GM12878 (cell line): ENCODE measurements around the gene ATP13A4. TPM values are rescaled to one million over a fixed set of nuclear protein-coding genes. Genes with fewer than 3 reads are reported as not detected.

Experiments
- ATAC-seq: fragments of 200-7000 bp; cut with Tn5 transposase; 3 replicates; pipeline ENCODE4 v1.9.1; 2020; ENCODE audit warnings: mild to moderate bottlenecking, moderate library complexity
- BruUV-seq: library from RNA; stranded (reverse); fragments of 400-500 nt; replicated peaks from 2 replicates; lab custom pipeline; 2021; lab: Mats Ljungman, UMichigan
- CTCF ChIA-PET: fragments of 300-600 bp; sonication (Branson Sonifier 250); formaldehyde crosslinking; extraction: SDS; loops from one replicate; lab custom pipeline; 2021; ENCODE audit warnings: inconsistent platforms; lab: Yijun Ruan, JAX
- POLR2A ChIA-PET: fragments of 350-600 bp; formaldehyde crosslinking; extraction: SDS; loops from one replicate; lab custom pipeline; 2021; ENCODE audit warnings: inconsistent platforms; lab: Charles Lee
- RAD21 ChIA-PET: fragments of 300-600 bp; sonication (Branson Sonifier 250); formaldehyde crosslinking; loops from one replicate; lab custom pipeline; 2023; ENCODE audit warnings: antibody characterized with exemption; ENCODE audit not compliant: unreplicated experiment; lab: Charles Lee
- SMC1A ChIA-PET: fragments of 300-600 bp; sonication (Branson Sonifier 250); formaldehyde crosslinking; loops from one replicate; lab custom pipeline; 2023; ENCODE audit not compliant: unreplicated experiment, uncharacterized antibody; lab: Charles Lee
- DNase-seq: peaks from one replicate; pipeline ENCODE4 v3.0.0-alpha.2; 2011; ENCODE audit warnings: low read depth, low spot score
- FAIRE-seq: peaks from 3 replicates; lab custom pipeline; 2011; peaks lifted over from hg19 to GRCh38; lab: Jason Lieb, UNC
- H2AFZ ChIP-seq: 2 replicates; pipeline ENCODE4 v1.6.0; 2011; ENCODE audit warnings: low read depth, low read length, control low read depth; ENCODE audit not compliant: control insufficient read depth
- H3K27ac ChIP-seq: 2 replicates; pipeline ENCODE4 v1.5.1; 2011; ENCODE audit warnings: control low read depth; ENCODE audit not compliant: control insufficient read depth, insufficient read depth
- H3K27me3 ChIP-seq, 2 experiments: replicated peaks in 1 of 2; 2 replicates each; pipeline versions ENCODE4 v1.6.0 to v1.6.1; 2011; ENCODE audit warnings: low read length in 1 of 2; ENCODE audit not compliant: control insufficient read depth in 2 of 2, insufficient read depth in 2 of 2
- H3K36me3 ChIP-seq, 2 experiments: 2 replicates each; pipeline ENCODE4 v1.5.1; 2011; ENCODE audit warnings: low read length in 1 of 2; ENCODE audit not compliant: control insufficient read depth in 2 of 2, insufficient read depth in 2 of 2
- H3K4me1 ChIP-seq: 2 replicates; pipeline ENCODE4 v1.6.1; 2011; ENCODE audit warnings: mild to moderate bottlenecking, low read length, moderate library complexity, mixed read lengths; ENCODE audit not compliant: control insufficient read depth, insufficient read depth
- H3K4me2 ChIP-seq: 2 replicates; pipeline ENCODE4 v1.6.0; 2011; ENCODE audit warnings: control low read depth; ENCODE audit not compliant: control insufficient read depth, insufficient read depth
- H3K4me3 ChIP-seq: fragments of 200-600 bp; sonication (generic); 2 replicates; pipeline ENCODE4 v1.5.1; 2016
- H3K79me2 ChIP-seq: 2 replicates; pipeline ENCODE4 v1.6.0; 2011; ENCODE audit warnings: low read length; ENCODE audit not compliant: control insufficient read depth, insufficient read depth
- H3K9ac ChIP-seq: 2 replicates; pipeline ENCODE4 v1.8.0; 2011; ENCODE audit warnings: low read length, control low read depth, mixed read lengths; ENCODE audit not compliant: control insufficient read depth, insufficient read depth
- H3K9me3 ChIP-seq: replicated peaks from 3 replicates; pipeline ENCODE4 v1.5.1; 2011; ENCODE audit warnings: mild to moderate bottlenecking, low read length; ENCODE audit not compliant: control insufficient read depth, insufficient read depth
- H4K20me1 ChIP-seq: 2 replicates; pipeline ENCODE4 v1.6.0; 2011; ENCODE audit not compliant: control insufficient read depth, insufficient read depth
- CEBPB ChIP-seq, 2 experiments: fragments of 150-350 bp in 1 of 2; IDR thresholded peaks; 2 replicates each; pipeline ENCODE4 v1.6.1; 2012 to 2014; ENCODE audit warnings: low read depth in 2 of 2, low read length in 2 of 2, borderline replicate concordance in 1 of 2, inconsistent platforms in 1 of 2
- E2F4 ChIP-seq: IDR thresholded peaks from 2 replicates; pipeline ENCODE4 v1.6.1; 2012; ENCODE audit warnings: low read depth, low read length, improper control_type of control experiment
- EZH2 ChIP-seq: IDR thresholded peaks from 2 replicates; pipeline ENCODE4 v1.6.1; 2012; ENCODE audit warnings: low read depth, mild to moderate bottlenecking, control low read depth, inconsistent platforms, low read length, borderline replicate concordance; ENCODE audit not compliant: control insufficient read depth
- IKZF1 ChIP-seq: fragments of 450-650 bp; conservative IDR thresholded peaks from 2 replicates; pipeline ENCODE4 v1.6.1; 2017; ENCODE audit warnings: antibody characterized with exemption, mild to moderate bottlenecking
- IKZF2 ChIP-seq, 2 experiments: fragments of 450-650 bp; IDR thresholded peaks; 2 replicates each; pipeline ENCODE4 v1.6.1; 2017; ENCODE audit warnings: mild to moderate bottlenecking in 2 of 2, moderate library complexity in 2 of 2
- MEF2B ChIP-seq: fragments of 450-650 bp; IDR thresholded peaks from 2 replicates; pipeline ENCODE4 v1.6.1; 2018; ENCODE audit warnings: mild to moderate bottlenecking, moderate library complexity; ENCODE audit not compliant: partially characterized antibody, poor library complexity, severe bottlenecking
- NFIC ChIP-seq: IDR thresholded peaks from 2 replicates; pipeline ENCODE4 v1.6.1; 2012; ENCODE audit warnings: low read depth, mild to moderate bottlenecking, inconsistent platforms, low read length, moderate library complexity
- NR2C1 ChIP-seq: fragments of 450-650 bp; IDR thresholded peaks from 2 replicates; pipeline ENCODE4 v1.6.1; 2017; ENCODE audit warnings: antibody characterized with exemption, mild to moderate bottlenecking, moderate library complexity
- PML ChIP-seq: IDR thresholded peaks from 2 replicates; pipeline ENCODE4 v1.6.1; 2012; ENCODE audit warnings: low read length, inconsistent platforms
- POLR2AphosphoS2 ChIP-seq: IDR thresholded peaks from 2 replicates; pipeline ENCODE4 v1.6.1; 2011; ENCODE audit warnings: low read depth, mild to moderate bottlenecking, low read length, improper control_type of control experiment, moderate library complexity
- PRDM15 ChIP-seq: fragments of 450-650 bp; formaldehyde crosslinking; IDR thresholded peaks from 2 replicates; pipeline ENCODE4 v1.4.0; 2020; ENCODE audit warnings: mild to moderate bottlenecking, moderate library complexity
- SP1 ChIP-seq: IDR thresholded peaks from one replicate; pipeline ENCODE4 v1.6.1; 2011; ENCODE audit warnings: low read depth, low read length
- SREBF1 ChIP-seq: IDR thresholded peaks from 2 replicates; pipeline ENCODE4 v1.6.1; 2012; ENCODE audit warnings: mild to moderate bottlenecking, low read length
- WGBS: methylation state at CpG from one replicate; pipeline ENCODE4 v1.1.6; 2016; ENCODE audit warnings: low lambda C conversion rate; ENCODE audit not compliant: insufficient replicate concordance, insufficient coverage; ENCODE audit errors: missing lambda C conversion rate; 5-methylcytosine and 5-hydroxymethylcytosine counted together
- in situ Hi-C: fragments of 300-500 bp; cut with MboI; formaldehyde crosslinking; loops from 9 replicates; pipeline ENCODE4 v1.14.3; 2018; ENCODE audit warnings: mixed read lengths
- intact Hi-C: fragments of 100-400 bp; cut with micrococcal nuclease; formaldehyde crosslinking; loops from one replicate; pipeline ENCODE4 v1.14.2; 2022; ENCODE audit not compliant: unreplicated experiment
- polyA plus RNA-seq, 11 experiments: library from polyadenylated mRNA; depleted of rRNA in 4 of 11; unstranded in 6 of 11; stranded (reverse) in 5 of 11; fragments of >200 nt; fragmentation: Nextera tagmentation in 4 of 11; fragmentation: Illumina TruSeq in 1 of 11; extraction: Ambion mirVana in 4 of 11; extraction: Trizol in 1 of 11; gene quantifications; 1 replicate in 1 of 11; 2 replicates in 10 of 11; pipeline versions ENCODE4 v1.2.1 to v1.2.3, GENCODE V29; 2011 to 2016; ENCODE audit warnings: inconsistent platforms in 2 of 11, missing spikeins in 2 of 11, low read depth in 1 of 11
- total RNA-seq, 4 experiments: library from RNA; depleted of rRNA in 3 of 4; stranded (reverse); fragments of >200 nt in 3 of 4; fragmentation: Illumina TruSeq in 1 of 4; extraction: Trizol in 1 of 4; gene quantifications; 2 replicates each; pipeline versions ENCODE4 v1.2.1 to v1.2.3, GENCODE V29; 2013 to 2021
- TF ChIP-seq, protein P1 (sequence below): fragments of 450-650 bp; IDR thresholded peaks from 2 replicates; pipeline ENCODE4 v1.6.1; 2017; ENCODE audit warnings: mild to moderate bottlenecking, moderate library complexity

ATP13A4 gene
- total and polyA plus RNA-seq, 10 of the 15 experiments (the other 5 are each of a cell fraction or from before 2014, with no cell fraction given) = 0.29 to 1.7 (median 1.0) TPM; not detected in 1

DNA sequence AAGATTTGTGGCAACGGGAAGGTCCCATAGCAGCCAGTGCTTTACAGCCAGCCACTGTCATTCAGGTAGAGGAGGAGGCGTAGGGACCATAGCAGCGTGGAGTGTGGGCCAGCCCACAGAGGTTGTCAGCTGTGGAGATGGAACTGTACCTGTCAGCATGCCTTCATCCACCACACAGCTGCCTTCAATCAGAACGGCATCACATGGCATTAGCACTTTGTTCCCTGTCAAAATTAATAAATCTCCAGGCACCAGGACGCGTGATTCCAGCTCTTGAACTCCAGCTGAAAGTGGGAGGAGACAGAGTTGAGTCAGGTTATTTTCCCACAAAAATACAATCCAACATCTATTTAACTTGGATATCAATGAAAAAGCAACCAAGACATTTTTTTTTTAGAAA is 84.0 kb downstream of the ATP13A4 start (continued):
- TF ChIP-seq, protein P1, sequence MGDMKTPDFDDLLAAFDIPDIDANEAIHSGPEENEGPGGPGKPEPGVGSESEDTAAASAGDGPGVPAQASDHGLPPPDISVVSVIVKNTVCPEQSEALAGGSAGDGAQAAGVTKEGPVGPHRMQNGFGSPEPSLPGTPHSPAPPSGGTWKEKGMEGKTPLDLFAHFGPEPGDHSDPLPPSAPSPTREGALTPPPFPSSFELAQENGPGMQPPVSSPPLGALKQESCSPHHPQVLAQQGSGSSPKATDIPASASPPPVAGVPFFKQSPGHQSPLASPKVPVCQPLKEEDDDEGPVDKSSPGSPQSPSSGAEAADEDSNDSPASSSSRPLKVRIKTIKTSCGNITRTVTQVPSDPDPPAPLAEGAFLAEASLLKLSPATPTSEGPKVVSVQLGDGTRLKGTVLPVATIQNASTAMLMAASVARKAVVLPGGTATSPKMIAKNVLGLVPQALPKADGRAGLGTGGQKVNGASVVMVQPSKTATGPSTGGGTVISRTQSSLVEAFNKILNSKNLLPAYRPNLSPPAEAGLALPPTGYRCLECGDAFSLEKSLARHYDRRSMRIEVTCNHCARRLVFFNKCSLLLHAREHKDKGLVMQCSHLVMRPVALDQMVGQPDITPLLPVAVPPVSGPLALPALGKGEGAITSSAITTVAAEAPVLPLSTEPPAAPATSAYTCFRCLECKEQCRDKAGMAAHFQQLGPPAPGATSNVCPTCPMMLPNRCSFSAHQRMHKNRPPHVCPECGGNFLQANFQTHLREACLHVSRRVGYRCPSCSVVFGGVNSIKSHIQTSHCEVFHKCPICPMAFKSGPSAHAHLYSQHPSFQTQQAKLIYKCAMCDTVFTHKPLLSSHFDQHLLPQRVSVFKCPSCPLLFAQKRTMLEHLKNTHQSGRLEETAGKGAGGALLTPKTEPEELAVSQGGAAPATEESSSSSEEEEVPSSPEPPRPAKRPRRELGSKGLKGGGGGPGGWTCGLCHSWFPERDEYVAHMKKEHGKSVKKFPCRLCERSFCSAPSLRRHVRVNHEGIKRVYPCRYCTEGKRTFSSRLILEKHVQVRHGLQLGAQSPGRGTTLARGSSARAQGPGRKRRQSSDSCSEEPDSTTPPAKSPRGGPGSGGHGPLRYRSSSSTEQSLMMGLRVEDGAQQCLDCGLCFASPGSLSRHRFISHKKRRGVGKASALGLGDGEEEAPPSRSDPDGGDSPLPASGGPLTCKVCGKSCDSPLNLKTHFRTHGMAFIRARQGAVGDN = no peak

- Histone ChIP-seq H3K9ac (no peak overlapping the region), H3K79me2 (no peaks in the 10 kb centered on the region), H3K27me3 (no peaks in the 10 kb centered on the region), H3K27ac (no peak overlapping the region), H2AFZ (no peak overlapping the region), H3K36me3 (no peaks in the 10 kb centered on the region), H4K20me1 (no peaks in the 10 kb centered on the region), H3K4me1 (no peaks in the 10 kb centered on the region), H3K4me3 (no peak overlapping the region), H3K4me2 (no peak overlapping the region), H3K9me3 (no peaks in the 10 kb centered on the region)
- FAIRE-seq = no peak
- intact Hi-C loops = loop anchor here (5.0 kb wide), 1 partner anchor 899 kb away; no protein-coding TSS in a partner anchor
- ATAC-seq = no peak
- 60% methylated on average over 6 of the region's 6 CpGs for WGBS
- in situ Hi-C loops = no loop called here
- SMC1A ChIA-PET = interaction anchor here (1.5 kb wide), 1 partner anchor 102 kb away, joined by 3 read pairs; no protein-coding TSS in a partner anchor
- CTCF ChIA-PET = no interaction called here
- DNase-seq = no peak
- RAD21 ChIA-PET = no interaction called here
- TF ChIP-seq SREBF1 (no peak), IKZF2 (IDR thresholded peaks at IDR 0.05) (no peak), SP1 (no peak), NR2C1 (no peak), E2F4 (no peak), EZH2 (no peak), MEF2B (no peak), IKZF1 (no peak), CEBPB (IDR thresholded peaks at IDR 0.05; ENCODE audit: borderline replicate concordance in 1 of 2, low read depth in 2 of 2, low read length in 2 of 2) (no peak), NFIC (no peak), POLR2AphosphoS2 (no peak), PML (no peak), PRDM15 (CRISPR knock-in tag) (no peak)
- POLR2A ChIA-PET = no interaction called here
- BruUV-seq = no TSS peak
Measured at GRCh38 chr3:193465992-193466608, 88.6 kb downstream of the ATP13A4 start.
